ENCODE results near the gene ZNF578.
A peak's percentile ranks its signal among the peaks of the same experiment; 100 is the strongest.
"Not testable (repeated sequence)": the region's sequence is repeated elsewhere in the genome, so short reads cannot be mapped to it uniquely, and the experiment has no call there.

ZNF578 gene

GRCh38 chr19:52532480-52532879 lies 79.1 kb downstream of the ZNF578 start:
- DNase-seq (ENCODE audit: low read depth): no peak
- TF ChIP-seq CTCF (conservative IDR thresholded peaks at IDR 0.05; ENCODE audit: control insufficient read depth, insufficient read depth, low read depth, low read length): no peak
- H3K4me3 ChIP-seq (ENCODE audit: control insufficient read depth, low read depth, low read length): no peak overlapping the region

GRCh38 chr19:52533901-52534300 lies 80.5 kb downstream of the ZNF578 start:
- DNase-seq (ENCODE audit: low read depth): no peak
- no peak overlapping the region for H3K4me3 ChIP-seq (ENCODE audit: control insufficient read depth, low read depth, low read length)
- no peak for TF ChIP-seq CTCF (conservative IDR thresholded peaks at IDR 0.05; ENCODE audit: control insufficient read depth, insufficient read depth, low read depth, low read length)

- DNase-seq (ENCODE audit: low read depth): not testable (repeated sequence)
- peak overlapping the region; percentile 71 for H3K4me3 ChIP-seq (ENCODE audit: control insufficient read depth, low read depth, low read length)
Observed at GRCh38 chr19:52535385-52535770, 82.0 kb downstream of the ZNF578 start.

GRCh38 chr19:52535771-52536447 lies 82.6 kb downstream of the ZNF578 start:
- TF ChIP-seq CTCF (conservative IDR thresholded peaks at IDR 0.05; ENCODE audit: control insufficient read depth, insufficient read depth, low read depth, low read length): no peak
- peak overlapping the region; percentile 71 for H3K4me3 ChIP-seq (ENCODE audit: control insufficient read depth, low read depth, low read length)
- peak; percentile 70 for DNase-seq (ENCODE audit: low read depth)

GRCh38 chr19:52536448-52536800 lies 83.1 kb downstream of the ZNF578 start:
- TF ChIP-seq CTCF (conservative IDR thresholded peaks at IDR 0.05; ENCODE audit: control insufficient read depth, insufficient read depth, low read depth, low read length): no peak
- peak; percentile 25 for DNase-seq (ENCODE audit: low read depth)
- H3K4me3 ChIP-seq (ENCODE audit: control insufficient read depth, low read depth, low read length): peak overlapping the region; percentile 71

- not testable (repeated sequence) for H3K4me3 ChIP-seq (ENCODE audit: control insufficient read depth, low read depth, low read length); DNase-seq (ENCODE audit: low read depth)
Observed at GRCh38 chr19:52538815-52539214, 85.5 kb downstream of the ZNF578 start.

GRCh38 chr19:52541176-52541575 lies 87.8 kb downstream of the ZNF578 start:
- DNase-seq (ENCODE audit: low read depth); H3K4me3 ChIP-seq (ENCODE audit: control insufficient read depth, low read depth, low read length): not testable (repeated sequence)

GRCh38 chr19:52541608-52542007 lies 88.3 kb downstream of the ZNF578 start:
- H3K4me3 ChIP-seq (ENCODE audit: control insufficient read depth, low read depth, low read length): no peak overlapping the region
- no peak for TF ChIP-seq CTCF (conservative IDR thresholded peaks at IDR 0.05; ENCODE audit: control insufficient read depth, insufficient read depth, low read depth, low read length)
- DNase-seq (ENCODE audit: low read depth): no peak

- H3K4me3 ChIP-seq (ENCODE audit: control insufficient read depth, low read depth, low read length); DNase-seq (ENCODE audit: low read depth): not testable (repeated sequence)
Observed at GRCh38 chr19:52542541-52542940, 89.2 kb downstream of the ZNF578 start.
